ENCODE measurements around the gene PTPRZ1. TPM values are rescaled to one million over a fixed set of nuclear protein-coding genes. Genes with fewer than 3 reads are reported as not detected.

PTPRZ1 gene
- total RNA-seq, 1 donor from 2014 or later: 154 TPM

DNA sequence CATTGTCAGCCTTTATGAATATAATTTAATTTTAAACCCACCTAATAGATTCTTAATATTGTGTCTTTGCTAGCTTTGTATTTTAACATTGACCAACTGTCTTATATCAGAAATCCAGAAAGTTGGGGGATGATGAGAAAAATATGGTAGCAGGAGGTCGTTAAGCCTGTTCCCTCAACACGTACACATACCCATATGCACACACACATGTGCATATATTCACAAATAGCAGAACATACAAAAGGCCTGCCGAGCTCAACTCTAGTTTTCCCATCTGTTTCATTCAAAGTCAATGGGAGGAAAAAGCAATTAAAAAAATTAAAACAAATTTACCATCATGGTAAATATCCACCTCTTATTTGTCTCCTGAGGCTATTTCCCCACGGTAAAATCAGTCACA is 25.9 kb upstream of the PTPRZ1 start:
- Histone ChIP-seq H3K4me2 (no peak overlapping the region), H3K9ac (no peak overlapping the region), H3K9me3 (ENCODE audit: low read depth) (no peaks in the 10 kb centered on the region), H3F3A (ENCODE audit: low read depth) (peaks cover 3% of the 10 kb centered on the region), H2AFZ (replicated peaks) (no peak overlapping the region), H3K79me2 (ENCODE audit: low read depth) (no peaks in the 10 kb centered on the region), H3K27ac (no peak overlapping the region), H3K27me3 (no peaks in the 10 kb centered on the region), H3K4me3 (no peak overlapping the region), H4K20me1 (ENCODE audit: low read depth) (no peaks in the 10 kb centered on the region), H3K36me3 (no peaks in the 10 kb centered on the region), H3K4me1 (no peaks in the 10 kb centered on the region)
- TF ChIP-seq, protein P1, sequence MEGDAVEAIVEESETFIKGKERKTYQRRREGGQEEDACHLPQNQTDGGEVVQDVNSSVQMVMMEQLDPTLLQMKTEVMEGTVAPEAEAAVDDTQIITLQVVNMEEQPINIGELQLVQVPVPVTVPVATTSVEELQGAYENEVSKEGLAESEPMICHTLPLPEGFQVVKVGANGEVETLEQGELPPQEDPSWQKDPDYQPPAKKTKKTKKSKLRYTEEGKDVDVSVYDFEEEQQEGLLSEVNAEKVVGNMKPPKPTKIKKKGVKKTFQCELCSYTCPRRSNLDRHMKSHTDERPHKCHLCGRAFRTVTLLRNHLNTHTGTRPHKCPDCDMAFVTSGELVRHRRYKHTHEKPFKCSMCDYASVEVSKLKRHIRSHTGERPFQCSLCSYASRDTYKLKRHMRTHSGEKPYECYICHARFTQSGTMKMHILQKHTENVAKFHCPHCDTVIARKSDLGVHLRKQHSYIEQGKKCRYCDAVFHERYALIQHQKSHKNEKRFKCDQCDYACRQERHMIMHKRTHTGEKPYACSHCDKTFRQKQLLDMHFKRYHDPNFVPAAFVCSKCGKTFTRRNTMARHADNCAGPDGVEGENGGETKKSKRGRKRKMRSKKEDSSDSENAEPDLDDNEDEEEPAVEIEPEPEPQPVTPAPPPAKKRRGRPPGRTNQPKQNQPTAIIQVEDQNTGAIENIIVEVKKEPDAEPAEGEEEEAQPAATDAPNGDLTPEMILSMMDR (IDR thresholded peaks at IDR 0.05): no peak
- TF ChIP-seq EZH2phosphoT487 (IDR thresholded peaks at IDR 0.05): no peak
- TF ChIP-seq EZH2 (IDR thresholded peaks at IDR 0.05): no peak
- DNase-seq (ENCODE audit: low spot score): no peak
- Mint-ChIP-seq H3K27me3 (ENCODE audit: insufficient read depth, low read depth) (peaks cover 2% of the 10 kb centered on the region), H3K27ac (no peak overlapping the region), H3K9me3 (peaks cover 5% of the 10 kb centered on the region), H3K4me3 (no peak overlapping the region), H3K4me1 (no peaks in the 10 kb centered on the region), H3K36me3 (no peaks in the 10 kb centered on the region)

DNA sequence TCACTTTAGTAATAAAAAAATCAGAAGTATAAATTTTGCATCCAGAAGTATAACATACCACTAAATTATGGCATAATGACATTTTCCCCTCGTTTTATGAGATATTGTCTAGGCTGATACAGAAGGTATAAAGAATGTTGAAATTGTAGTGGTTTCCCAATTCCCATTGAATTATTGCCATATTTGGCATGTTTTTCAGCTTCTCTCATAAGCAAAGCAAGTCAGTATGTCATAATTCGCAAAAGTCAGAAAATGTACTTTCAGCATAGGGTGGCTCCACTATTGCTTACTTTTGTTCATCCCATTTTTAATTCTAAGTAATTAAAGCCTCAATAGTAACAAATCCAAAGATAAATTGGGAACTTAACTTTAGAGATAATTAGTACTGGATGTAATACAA is 19.7 kb upstream of the PTPRZ1 start:
- H3K9me3 Mint-ChIP-seq: peaks cover 3% of the 10 kb centered on the region
- no peak overlapping the region for H2AFZ ChIP-seq (replicated peaks)

DNA sequence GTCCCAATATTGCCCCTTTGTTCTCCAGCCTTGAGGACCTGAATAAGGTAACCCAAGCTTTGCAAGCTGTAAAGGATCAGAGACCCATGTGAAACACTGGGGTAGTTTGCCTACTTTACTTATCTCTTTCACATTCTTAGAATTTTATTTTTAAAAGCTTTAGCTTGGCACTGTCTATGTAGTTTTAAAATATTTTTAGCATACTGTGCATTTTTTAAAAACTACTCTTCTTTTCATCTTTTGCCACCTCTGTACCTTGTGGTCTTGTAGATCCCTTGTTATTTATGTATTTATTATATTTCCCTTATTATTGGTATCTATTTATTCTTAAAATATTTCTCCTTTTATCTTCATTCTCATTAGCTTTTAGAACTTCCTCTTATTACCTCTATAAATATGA is 12.0 kb upstream of the PTPRZ1 start:
- H3K9ac ChIP-seq: no peak overlapping the region
- Mint-ChIP-seq H3K36me3 (no peaks in the 10 kb centered on the region), H3K9me3 (peaks cover 5% of the 10 kb centered on the region), H3K27ac (no peak overlapping the region), H3K27me3 (ENCODE audit: insufficient read depth, low read depth) (no peaks in the 10 kb centered on the region), H3K4me3 (no peak overlapping the region), H3K4me1 (peaks cover 12% of the 10 kb centered on the region)
- no peak for DNase-seq (ENCODE audit: low spot score)
- no peaks in the 10 kb centered on the region for H3K4me1 ChIP-seq
- no peaks in the 10 kb centered on the region for H3F3A ChIP-seq (ENCODE audit: low read depth)
- H3K79me2 ChIP-seq (ENCODE audit: low read depth): no peaks in the 10 kb centered on the region
- TF ChIP-seq EZH2phosphoT487 (IDR thresholded peaks at IDR 0.05) (no peak), EZH2 (IDR thresholded peaks at IDR 0.05) (no peak)
- TF ChIP-seq, protein P1 (IDR thresholded peaks at IDR 0.05): no peak
- no peaks in the 10 kb centered on the region for H3K36me3 ChIP-seq
- H3K4me2 ChIP-seq: no peak overlapping the region
- no peaks in the 10 kb centered on the region for H4K20me1 ChIP-seq (ENCODE audit: low read depth)
- H3K27me3 ChIP-seq: no peaks in the 10 kb centered on the region
- H3K27ac ChIP-seq: no peak overlapping the region
- H3K4me3 ChIP-seq: no peak overlapping the region
- H2AFZ ChIP-seq (replicated peaks): no peak overlapping the region
- no peaks in the 10 kb centered on the region for H3K9me3 ChIP-seq (ENCODE audit: low read depth)

More for the DNA sequence above, 19.7 kb upstream of the PTPRZ1 start:
- H3K4me2 ChIP-seq: no peak overlapping the region
- no peak overlapping the region for H3K27ac ChIP-seq
- no peaks in the 10 kb centered on the region for H3K36me3 ChIP-seq
- H3F3A ChIP-seq (ENCODE audit: low read depth): no peaks in the 10 kb centered on the region
- H4K20me1 ChIP-seq (ENCODE audit: low read depth): no peaks in the 10 kb centered on the region
- Mint-ChIP-seq H3K4me1 (no peaks in the 10 kb centered on the region), H3K4me3 (no peak overlapping the region), H3K36me3 (no peaks in the 10 kb centered on the region), H3K27me3 (ENCODE audit: insufficient read depth, low read depth) (peaks cover 2% of the 10 kb centered on the region), H3K27ac (no peak overlapping the region)
- H3K79me2 ChIP-seq (ENCODE audit: low read depth): no peaks in the 10 kb centered on the region
- H3K4me1 ChIP-seq: no peaks in the 10 kb centered on the region
- DNase-seq (ENCODE audit: low spot score): no peak
- no peaks in the 10 kb centered on the region for H3K27me3 ChIP-seq
- no peak overlapping the region for H3K9ac ChIP-seq
- no peaks in the 10 kb centered on the region for H3K9me3 ChIP-seq (ENCODE audit: low read depth)
- no peak overlapping the region for H3K4me3 ChIP-seq
- TF ChIP-seq, protein P1 (IDR thresholded peaks at IDR 0.05): no peak
- TF ChIP-seq EZH2 (IDR thresholded peaks at IDR 0.05) (no peak), EZH2phosphoT487 (IDR thresholded peaks at IDR 0.05) (no peak)
